Kidney tubule cell (primary cell): Measurements from ENCODE around the gene RMI1.

Experiments used
- DNase-seq: peaks from one replicate; pipeline ENCODE4 v3.0.0-alpha.2; 2018; ENCODE audit warnings: low spot score

Gene RMI1

DNA sequence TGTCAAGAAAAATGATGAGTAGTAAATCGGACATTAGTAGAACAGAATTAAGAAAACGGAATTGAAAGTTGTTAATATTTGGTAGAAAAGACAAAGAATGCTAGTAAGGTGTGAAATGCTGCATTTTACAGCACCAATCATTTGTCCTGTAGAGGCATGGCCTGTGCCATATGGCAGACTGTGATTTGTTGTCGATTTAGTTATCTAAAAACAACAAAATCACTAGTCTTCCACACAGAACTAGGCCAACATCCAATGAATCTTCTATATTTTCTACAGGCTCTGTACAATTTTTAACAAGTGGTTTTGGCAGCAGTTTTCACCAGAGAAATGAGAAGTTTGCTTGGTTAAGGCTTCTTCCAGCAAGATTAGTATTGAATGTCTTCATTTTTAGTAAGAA lies 11.0 kb upstream of the RMI1 start:
- no peak for DNase-seq

DNA sequence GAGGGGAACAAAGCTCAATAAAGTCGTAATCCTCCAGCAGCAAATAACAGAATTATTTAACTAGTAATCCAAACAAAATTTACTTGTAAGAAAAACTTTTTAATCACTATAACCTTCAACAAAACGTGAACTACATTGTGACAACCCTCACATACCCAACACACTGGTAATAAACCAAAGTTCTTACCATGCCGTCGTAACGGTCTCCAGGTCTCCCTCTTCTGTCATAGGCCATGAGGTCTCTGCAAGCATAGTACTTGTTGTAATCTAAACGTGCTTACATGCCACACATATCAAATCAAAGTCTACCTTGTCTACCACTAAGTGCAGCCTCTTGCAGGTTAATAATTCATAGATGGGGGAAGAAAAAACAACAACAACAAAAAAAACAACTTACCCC lies 9.1 kb upstream of the RMI1 start:
- DNase-seq = no peak

DNA sequence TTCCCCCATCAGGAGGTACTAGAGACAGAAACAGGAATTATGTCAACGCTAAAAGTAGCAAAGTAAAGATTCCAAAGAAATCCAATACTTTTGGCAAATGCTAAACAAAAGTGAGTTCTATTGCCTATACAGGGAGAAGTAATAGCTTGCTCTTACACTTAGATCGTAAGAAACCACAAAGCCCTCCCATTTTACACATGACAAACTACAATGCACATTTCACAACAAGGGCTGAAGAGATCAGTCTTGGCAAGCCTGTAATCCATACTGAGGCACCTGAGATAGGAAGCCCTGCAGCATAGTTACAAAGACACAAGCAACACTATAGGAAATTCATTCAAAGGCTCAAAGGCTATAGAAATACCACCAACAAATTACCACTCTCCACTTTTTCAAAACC lies 8.3 kb upstream of the RMI1 start:
- DNase-seq = no peak

GRCh38 chr9:83975300-83975699 lies 5.3 kb upstream of the RMI1 start:
- DNase-seq = no peak

DNA sequence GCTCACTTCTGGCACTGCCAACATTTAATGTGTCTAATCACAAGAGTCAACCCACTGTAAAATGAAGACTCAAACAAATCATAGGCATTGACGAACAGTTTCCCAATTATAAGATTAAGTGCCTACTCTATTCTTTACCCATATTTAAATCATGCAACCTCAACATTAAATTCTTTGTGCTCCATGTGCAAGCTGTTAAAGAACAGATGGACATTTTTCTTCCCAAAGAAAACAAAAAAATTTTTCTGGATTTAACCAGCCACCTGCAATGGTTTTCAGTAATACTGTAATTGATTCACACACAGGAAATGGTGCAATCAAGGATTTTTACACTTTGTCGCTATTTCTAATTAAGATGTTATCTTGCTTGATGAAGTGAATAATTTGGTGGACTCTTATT lies 4.2 kb upstream of the RMI1 start:
- DNase-seq = no peak

DNA sequence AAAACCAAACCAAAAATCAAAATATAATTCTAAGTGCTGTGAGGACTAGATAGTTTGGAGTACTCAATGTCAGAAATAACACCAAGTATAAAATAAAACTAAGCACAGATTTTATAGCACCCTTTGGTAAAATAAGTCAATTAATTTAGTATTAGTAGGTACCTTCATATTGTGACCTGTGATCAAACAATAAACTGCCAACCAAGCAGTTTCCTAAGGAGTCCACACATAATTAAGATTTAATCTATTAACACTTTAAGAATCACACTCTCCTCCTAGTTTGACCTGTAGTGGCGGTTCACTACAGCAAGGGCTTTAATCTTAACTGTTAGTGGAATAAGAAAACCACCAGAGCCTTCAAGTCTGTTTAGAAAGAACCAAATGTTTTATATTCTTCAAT lies 3.4 kb upstream of the RMI1 start:
- DNase-seq = no peak

DNA sequence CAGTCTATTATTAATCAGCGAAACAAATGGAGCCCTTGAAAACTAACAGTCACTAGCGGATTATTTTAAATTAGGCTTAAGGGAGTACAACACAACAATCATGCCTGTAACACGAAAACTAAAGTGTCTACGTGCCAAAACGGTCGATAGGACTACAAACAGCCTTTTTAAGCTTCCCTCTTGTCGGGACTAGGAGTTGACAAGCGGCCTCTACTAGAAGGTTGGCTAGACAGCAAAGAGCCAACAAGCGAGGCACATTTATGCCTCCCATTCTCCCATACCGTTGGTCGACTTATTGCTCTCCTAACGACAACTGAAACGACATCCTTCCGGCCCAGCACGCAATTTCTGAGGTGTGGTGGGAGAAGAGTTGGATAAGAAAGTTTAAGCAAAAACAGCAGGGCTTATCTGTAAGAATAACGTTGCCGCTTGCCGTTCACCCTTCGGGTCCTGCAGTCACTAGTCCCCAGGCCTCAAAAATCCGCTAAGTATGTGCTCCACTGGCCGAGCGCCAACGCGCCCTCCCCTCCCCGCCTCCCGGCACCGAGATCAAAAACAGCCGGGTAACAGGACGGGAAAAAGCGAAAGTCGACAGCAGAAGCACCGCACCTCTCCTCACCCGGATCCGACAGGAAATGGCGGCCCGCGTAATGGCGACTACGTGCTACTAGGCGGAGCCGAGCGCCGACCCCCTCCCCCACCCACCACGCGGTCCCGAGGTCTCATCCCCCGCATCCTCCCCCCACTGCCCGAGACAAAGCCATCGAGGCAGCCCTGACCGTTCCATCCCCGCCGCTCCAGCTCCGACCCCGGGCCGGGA lies 1.4 kb upstream of the RMI1 start:
- peak; percentile 86 for DNase-seq

- peak; percentile 98 for DNase-seq
These were observed 702 bp upstream of the RMI1 start, which contains the start of gene HNRNPK for GRCh38 chr9:83979812-83980394. HNRNPK (minus strand) TSS chr9:83980215; CDS start chr9:83978252, 1,963 bp downstream.

DNA sequence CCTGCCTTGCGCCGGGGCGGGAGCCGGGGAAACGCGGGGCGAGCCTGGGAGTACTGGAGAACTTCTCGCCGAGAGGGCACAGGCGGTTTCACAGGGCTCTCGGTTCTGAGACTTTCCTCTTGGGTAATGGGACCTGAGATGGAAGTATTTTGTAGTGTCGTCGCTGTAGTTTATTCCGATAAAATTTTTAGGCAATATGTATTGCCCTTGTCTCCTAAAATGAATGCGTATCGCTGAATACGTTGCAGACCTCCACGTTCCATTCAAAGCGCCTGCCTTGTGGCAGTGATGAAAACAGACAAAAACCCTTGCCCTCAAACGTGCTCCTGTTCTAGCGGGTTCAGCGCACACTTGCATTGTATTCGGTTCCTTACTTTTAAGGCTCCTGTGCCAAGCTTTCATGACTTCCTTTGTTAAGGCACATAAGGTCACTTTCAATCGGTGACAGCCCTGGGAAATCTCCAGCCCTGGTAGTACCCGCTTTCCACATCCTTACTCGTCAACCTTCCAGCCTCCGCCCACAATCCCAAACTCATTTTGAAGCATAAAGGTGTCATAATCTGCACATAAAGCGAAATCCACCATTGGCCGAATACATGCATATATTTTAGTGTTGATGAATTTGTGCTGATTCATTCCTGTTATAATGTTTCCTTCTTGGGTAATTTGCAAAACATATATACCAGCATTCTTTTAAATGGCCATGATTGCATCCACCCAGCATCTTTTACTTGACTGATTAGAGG lies 694 bp downstream of the RMI1 start:
- peak; percentile 44 for DNase-seq

GRCh38 chr9:83986195-83986594 lies 5.6 kb downstream of the RMI1 start:
- no peak for DNase-seq

- peak; percentile 55 for DNase-seq
These were observed 6.3 kb downstream of the RMI1 start for GRCh38 chr9:83986765-83987401.

DNA sequence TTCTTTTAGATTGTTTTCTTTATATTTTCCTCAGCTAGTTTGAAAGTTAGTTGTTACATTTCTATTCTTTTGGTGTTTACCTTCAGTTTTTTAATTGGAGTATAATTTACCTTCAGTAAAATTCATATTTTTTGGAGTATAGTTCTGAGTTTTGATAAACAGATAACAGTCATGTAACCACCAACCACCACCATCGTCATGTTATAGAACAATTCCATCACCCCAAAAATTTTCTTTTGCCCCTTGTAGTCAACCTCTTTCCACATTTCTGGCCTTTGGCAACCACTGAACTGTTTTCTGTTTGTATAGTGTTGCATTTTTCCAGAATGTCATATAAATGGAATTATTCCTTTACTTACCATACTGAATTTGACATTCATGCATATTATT lies 6.8 kb downstream of the RMI1 start:
- no peak for DNase-seq

GRCh38 chr9:83988411-83988810 lies 7.8 kb downstream of the RMI1 start:
- no peak for DNase-seq

DNA sequence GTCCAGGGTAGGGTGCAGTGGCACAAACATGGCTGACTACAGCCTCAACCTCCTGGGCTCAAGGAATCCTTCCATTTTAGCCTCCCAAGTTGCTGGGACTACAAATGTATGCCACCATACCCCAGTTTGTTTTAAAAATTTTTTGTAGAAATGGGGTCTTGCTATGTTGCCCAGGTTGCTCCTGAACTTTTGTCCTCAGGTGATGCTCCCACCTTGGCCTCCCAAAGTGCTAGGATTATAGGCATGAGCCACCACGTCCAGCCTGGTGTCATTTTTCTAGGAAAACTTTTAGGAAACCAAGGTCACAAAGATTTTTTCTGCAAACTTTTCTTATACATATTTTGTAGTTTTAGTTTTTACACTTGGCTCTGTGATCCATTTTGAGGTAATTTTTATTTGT lies 10.8 kb downstream of the RMI1 start:
- DNase-seq = no peak

DNA sequence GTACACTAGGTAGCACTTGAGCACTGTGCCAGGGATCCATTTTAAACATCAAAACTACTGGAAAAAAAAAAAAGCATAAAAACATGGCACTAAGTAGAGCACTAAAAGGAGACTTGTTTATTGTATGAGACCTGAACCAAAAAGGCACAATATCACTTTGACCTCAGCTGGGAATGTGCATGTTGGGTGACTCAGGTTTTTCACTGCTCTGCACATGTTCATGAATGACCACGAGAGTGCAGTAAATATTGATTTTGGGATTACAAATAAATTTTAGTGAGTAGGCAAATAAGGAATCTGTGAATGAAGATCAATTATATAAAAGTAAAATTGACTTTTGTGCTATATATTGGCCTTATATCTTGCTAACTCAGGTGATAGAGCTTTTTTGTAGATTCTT lies 11.8 kb downstream of the RMI1 start:
- peak; percentile 23 for DNase-seq

DNA sequence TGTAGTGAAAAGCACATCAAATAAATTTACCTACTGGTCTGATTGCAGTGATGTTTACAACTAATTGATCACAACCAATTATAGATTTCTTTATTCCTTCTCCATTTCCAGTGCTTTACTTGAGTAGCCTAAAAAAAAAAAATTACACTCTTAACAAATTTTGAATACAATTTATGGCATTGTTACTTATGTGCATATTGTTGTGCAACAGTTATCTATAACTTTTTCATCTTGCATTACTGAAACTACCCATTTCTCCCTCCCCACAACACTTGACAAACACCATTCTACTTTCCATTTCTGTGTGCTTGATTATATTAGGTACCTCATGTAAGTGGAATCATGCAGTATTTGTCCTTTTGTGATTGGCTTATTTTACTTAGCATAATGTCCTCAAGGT lies 12.3 kb downstream of the RMI1 start:
- DNase-seq = no peak

DNA sequence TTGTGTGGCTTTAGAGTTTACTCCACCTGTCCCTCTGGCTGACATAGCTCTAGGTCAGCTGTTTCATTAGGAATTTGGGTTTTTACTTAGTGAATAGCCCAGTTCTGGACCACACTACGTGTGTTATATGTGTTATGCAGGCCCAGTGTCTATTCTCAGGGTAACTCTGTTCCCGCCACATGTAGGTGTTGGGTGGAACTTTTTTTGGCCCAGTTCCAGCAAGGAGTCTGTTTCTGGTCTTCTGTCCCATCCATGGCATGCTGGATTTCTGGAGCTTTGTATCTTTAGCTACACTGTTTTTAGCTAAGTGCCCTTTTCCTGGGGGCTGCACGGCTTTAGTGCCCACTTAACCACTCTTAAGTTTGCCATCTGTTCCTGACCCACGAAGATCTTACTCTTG lies 15.5 kb downstream of the RMI1 start:
- no peak for DNase-seq

GRCh38 chr9:83999141-83999918 lies 18.7 kb downstream of the RMI1 start:
- DNase-seq = no peak

DNA sequence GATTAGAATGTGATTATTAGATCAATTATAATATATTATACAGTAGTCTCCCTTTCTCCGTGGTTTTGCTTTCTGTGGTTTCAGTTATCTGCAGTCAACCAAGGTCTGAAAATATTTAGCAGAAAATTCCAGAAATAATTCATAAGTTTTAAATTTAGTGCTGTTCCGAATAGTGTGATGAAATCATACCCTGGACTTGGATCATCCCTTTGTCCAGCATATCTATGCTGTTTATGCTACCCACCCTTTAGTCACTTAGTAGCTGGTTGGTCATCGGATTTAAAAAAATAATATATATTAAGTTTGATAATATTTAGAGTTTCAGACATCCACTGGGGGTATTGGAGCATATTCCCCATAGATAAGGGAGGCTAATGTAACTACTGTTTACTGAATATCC lies 19.6 kb downstream of the RMI1 start:
- no peak for DNase-seq

DNA sequence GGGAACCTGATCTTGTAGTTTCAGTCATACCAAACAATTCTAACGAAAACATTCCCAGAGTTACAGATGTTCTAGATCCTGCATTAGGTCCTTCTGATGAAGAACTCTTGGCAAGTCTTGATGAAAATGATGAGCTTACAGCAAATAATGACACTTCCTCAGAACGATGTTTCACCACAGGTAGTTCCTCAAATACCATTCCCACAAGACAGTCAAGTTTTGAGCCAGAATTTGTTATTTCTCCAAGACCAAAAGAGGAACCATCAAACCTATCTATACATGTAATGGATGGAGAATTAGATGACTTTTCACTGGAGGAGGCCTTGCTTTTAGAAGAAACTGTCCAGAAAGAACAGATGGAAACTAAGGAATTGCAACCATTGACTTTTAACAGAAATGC lies 21.0 kb downstream of the RMI1 start:
- DNase-seq = no peak

GRCh38 chr9:84002344-84002743 lies 21.7 kb downstream of the RMI1 start:
- DNase-seq = peak; percentile 34

- peak; percentile 26 for DNase-seq
These were observed 22.6 kb downstream of the RMI1 start for GRCh38 chr9:84003246-84003645.
